Neural progenitor cell (in vitro differentiated cells): ENCODE results near the gene CTU2.

ENCODE experiments used
- EZH2phosphoT487 ChIP-seq: fragments of 200-600 bp; sonication (generic); IDR thresholded peaks from 2 replicates; pipeline ENCODE4 v1.6.1; 2017; ENCODE audit warnings: antibody characterized with exemption
- TF ChIP-seq, protein P1 (sequence below): fragments of 200-600 bp; sonication (generic); IDR thresholded peaks from 2 replicates; pipeline ENCODE4 v1.5.1; 2017; ENCODE audit warnings: antibody characterized with exemption, mild to moderate bottlenecking

DNA sequence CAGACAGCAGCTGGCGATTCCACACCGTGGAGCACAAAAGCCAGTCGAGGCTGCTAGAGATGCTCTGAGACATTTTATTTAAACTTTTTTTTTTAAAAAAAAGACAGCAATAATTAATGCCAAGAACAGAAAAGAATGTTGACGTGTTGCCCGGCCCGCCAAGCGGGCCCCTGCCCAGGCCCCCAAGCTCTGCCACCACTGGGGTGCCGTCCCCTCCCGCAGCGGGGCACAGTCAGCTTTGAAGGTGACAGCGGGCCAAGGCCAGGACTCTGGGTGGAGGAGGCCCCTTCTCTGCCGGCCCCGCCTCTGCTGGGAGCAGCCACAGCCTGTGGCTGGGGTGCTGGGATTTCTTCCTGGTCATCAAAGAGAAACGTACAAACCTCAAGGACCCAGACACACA is 9.9 kb upstream of the CTU2 start:
- TF ChIP-seq, protein P1, sequence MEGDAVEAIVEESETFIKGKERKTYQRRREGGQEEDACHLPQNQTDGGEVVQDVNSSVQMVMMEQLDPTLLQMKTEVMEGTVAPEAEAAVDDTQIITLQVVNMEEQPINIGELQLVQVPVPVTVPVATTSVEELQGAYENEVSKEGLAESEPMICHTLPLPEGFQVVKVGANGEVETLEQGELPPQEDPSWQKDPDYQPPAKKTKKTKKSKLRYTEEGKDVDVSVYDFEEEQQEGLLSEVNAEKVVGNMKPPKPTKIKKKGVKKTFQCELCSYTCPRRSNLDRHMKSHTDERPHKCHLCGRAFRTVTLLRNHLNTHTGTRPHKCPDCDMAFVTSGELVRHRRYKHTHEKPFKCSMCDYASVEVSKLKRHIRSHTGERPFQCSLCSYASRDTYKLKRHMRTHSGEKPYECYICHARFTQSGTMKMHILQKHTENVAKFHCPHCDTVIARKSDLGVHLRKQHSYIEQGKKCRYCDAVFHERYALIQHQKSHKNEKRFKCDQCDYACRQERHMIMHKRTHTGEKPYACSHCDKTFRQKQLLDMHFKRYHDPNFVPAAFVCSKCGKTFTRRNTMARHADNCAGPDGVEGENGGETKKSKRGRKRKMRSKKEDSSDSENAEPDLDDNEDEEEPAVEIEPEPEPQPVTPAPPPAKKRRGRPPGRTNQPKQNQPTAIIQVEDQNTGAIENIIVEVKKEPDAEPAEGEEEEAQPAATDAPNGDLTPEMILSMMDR, result no peak
- no peak for TF ChIP-seq EZH2phosphoT487
